OCI-LY1 (cell line): ENCODE data around the gene POTEJ.
"Not testable (repeated sequence)": the region's sequence is repeated elsewhere in the genome, so short reads cannot be mapped to it uniquely, and the experiment has no call there.

ENCODE experiments used
- H2AFZ ChIP-seq: fragments of 200-600 bp; sonication (generic), shearing (Covaris generic); 2 replicates; pipeline ENCODE4 v1.6.0; 2014; ENCODE audit warnings: antibody characterized with exemption, mild to moderate bottlenecking, low read length
- H3F3A ChIP-seq: fragments of 200-600 bp; sonication (generic), shearing (Covaris generic); 2 replicates; pipeline ENCODE4 v1.6.0; 2014; ENCODE audit warnings: mild to moderate bottlenecking, antibody characterized with exemption, low read length, moderate library complexity; ENCODE audit not compliant: insufficient read depth
- H3K27ac ChIP-seq: fragments of 200-600 bp; sonication (generic); 2 replicates; pipeline ENCODE4 v1.5.1; 2014; ENCODE audit warnings: low read length, mixed run types, mild to moderate bottlenecking, low read depth; ENCODE audit not compliant: poor library complexity, severe bottlenecking
- H3K27me3 ChIP-seq: fragments of 200-600 bp; sonication (generic); 2 replicates; pipeline ENCODE4 v1.6.0; 2014; ENCODE audit warnings: antibody characterized with exemption, mild to moderate bottlenecking, low read length, moderate library complexity; ENCODE audit not compliant: insufficient read depth
- H3K36me3 ChIP-seq: fragments of 200-600 bp; sonication (generic); 2 replicates; pipeline ENCODE4 v1.6.1; 2014; ENCODE audit warnings: mild to moderate bottlenecking, antibody characterized with exemption, low read length, moderate library complexity, mixed read lengths; ENCODE audit not compliant: insufficient read depth
- H3K4me1 ChIP-seq: fragments of 200-600 bp; sonication (generic); 2 replicates; pipeline ENCODE4 v1.5.1; 2014; ENCODE audit warnings: mild to moderate bottlenecking, low read length, moderate library complexity; ENCODE audit not compliant: insufficient read depth, severe bottlenecking
- H3K4me2 ChIP-seq: fragments of 200-600 bp; sonication (generic), shearing (Covaris generic); 2 replicates; pipeline ENCODE4 v1.6.1; 2014; ENCODE audit warnings: low read length
- H3K4me3 ChIP-seq: fragments of 200-600 bp; sonication (generic); 2 replicates; pipeline ENCODE4 v1.5.1; 2014; ENCODE audit warnings: low read length, low read depth, mild to moderate bottlenecking, mixed read lengths; ENCODE audit not compliant: poor library complexity, severe bottlenecking
- H3K79me2 ChIP-seq: fragments of 200-600 bp; shearing (Covaris generic); 2 replicates; pipeline ENCODE4 v1.6.1; 2016; ENCODE audit warnings: mixed run types, low read length, mixed read lengths; ENCODE audit not compliant: insufficient read depth
- H3K9ac ChIP-seq: fragments of 200-600 bp; sonication (generic), shearing (Covaris generic); 2 replicates; pipeline ENCODE4 v1.6.1; 2014; ENCODE audit warnings: mild to moderate bottlenecking, low read length, mixed read lengths
- H3K9me2 ChIP-seq: fragments of 200-600 bp; sonication (generic), shearing (Covaris generic); 2 replicates; pipeline ENCODE4 v1.6.1; 2014; ENCODE audit warnings: low read depth, mild to moderate bottlenecking, low read length, mixed read lengths
- H3K9me3 ChIP-seq: fragments of 200-600 bp; shearing (Covaris generic); 2 replicates; pipeline ENCODE4 v1.6.1; 2014; ENCODE audit warnings: low read length, mixed read lengths
- H4K20me1 ChIP-seq: fragments of 200-600 bp; sonication (generic), shearing (Covaris generic); 2 replicates; pipeline ENCODE4 v1.6.0; 2016; ENCODE audit warnings: mild to moderate bottlenecking, low read length; ENCODE audit not compliant: insufficient read depth

Gene POTEJ

DNA sequence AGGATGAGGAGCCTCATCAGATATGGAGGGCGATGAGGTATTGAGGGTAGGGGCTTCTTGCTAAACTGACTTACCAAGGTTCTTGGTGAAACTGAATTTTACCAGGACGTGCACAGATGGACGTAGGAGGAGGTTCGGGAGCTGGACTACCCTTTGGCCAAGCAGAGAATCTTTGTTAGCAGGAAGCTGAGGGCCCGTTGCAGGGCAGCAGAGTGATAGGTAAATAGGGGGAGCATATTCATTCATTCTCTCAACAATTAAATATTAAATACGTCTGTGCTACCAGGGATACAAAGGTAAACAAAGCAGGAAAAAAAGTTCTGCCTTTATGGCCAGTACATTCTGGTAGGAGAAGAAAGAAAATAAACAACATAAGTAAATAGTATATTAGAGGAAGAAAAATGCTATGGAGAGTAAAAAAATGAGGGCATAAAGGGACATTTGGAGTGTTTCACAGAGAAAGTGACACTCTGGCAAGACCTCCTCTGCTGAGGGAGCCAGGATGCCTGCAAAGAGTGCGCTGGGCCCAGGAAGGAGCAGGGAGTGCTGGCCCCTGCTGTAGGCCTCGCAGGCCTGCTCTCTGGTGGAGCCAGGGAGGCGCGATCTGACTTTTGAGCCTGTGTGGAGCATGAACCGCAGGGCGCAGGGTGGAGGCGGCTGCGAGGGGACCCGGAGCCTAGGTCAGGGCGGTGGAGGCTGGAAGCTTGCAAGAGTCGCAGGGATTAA lies 2.8 kb upstream of the POTEJ start:
- not testable (repeated sequence) for H2AFZ ChIP-seq, H3K4me2 ChIP-seq, H4K20me1 ChIP-seq, H3K79me2 ChIP-seq, H3K27ac ChIP-seq, H3K9me2 ChIP-seq, H3K27me3 ChIP-seq, H3K9ac ChIP-seq, H3K36me3 ChIP-seq, H3F3A ChIP-seq, H3K9me3 ChIP-seq, H3K4me3 ChIP-seq, H3K4me1 ChIP-seq

DNA sequence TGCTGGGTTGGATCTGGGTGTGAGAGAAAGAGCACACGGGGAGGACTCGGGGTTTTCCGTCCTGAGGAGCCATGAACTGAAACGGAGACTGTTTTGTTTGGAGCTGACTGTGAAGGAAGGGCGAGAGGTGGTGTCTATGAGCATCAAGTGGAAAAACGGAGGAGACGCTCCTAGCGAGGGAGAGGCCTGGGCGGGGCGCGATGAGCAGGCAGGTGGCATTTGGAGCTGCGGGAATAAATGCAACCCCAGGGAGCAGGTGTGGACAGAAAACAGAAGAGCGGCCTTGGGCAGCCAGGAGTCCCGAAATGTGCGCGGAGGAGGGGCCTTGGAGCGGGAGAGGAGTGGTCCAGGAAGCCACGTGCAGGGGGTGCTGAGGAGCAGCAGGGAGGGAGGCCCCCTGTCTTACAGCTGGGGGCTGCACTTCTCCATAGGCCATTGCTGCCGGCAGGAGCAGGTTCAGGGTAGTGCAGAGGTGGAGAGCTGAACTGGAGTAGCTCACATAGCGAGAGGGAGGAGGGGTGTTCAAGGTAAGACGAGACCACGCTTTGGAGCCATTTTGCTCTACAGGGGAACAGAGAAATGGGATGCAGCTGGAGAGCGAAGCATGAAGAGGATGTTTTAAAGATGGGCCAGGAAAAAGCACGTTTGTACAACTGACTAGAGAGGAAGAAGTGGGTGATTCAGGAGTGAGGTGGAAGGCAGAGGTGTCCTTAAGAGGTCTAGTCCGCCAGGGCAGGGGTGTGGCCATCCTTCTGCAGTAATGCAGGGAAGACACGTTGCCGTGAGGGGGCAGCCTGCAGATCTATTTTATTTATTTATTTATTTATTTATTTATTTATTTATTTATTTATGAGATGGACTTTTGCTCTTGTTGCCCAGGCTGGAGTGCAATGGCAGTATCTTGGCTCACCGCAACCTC lies 2.0 kb upstream of the POTEJ start:
- not testable (repeated sequence) for H3K79me2 ChIP-seq, H3K27ac ChIP-seq, H3K4me1 ChIP-seq, H3F3A ChIP-seq, H3K9ac ChIP-seq, H3K36me3 ChIP-seq, H3K4me3 ChIP-seq, H3K4me2 ChIP-seq, H3K9me2 ChIP-seq, H3K27me3 ChIP-seq, H3K9me3 ChIP-seq, H2AFZ ChIP-seq, H4K20me1 ChIP-seq

- not testable (repeated sequence) for H3K9me3 ChIP-seq, H3K9me2 ChIP-seq, H3K4me2 ChIP-seq, H3K9ac ChIP-seq, H3K4me1 ChIP-seq, H3K79me2 ChIP-seq, H3K27ac ChIP-seq, H4K20me1 ChIP-seq, H3K4me3 ChIP-seq, H3F3A ChIP-seq, H3K27me3 ChIP-seq, H3K36me3 ChIP-seq, H2AFZ ChIP-seq
These were observed 754 bp upstream of the POTEJ start for GRCh38 chr2:130610486-130610885.

GRCh38 chr2:130628784-130629475 lies 17.7 kb downstream of the POTEJ start:
- not testable (repeated sequence) for H3F3A ChIP-seq, H3K9me3 ChIP-seq, H3K27ac ChIP-seq, H3K4me1 ChIP-seq, H2AFZ ChIP-seq, H3K36me3 ChIP-seq, H4K20me1 ChIP-seq, H3K9me2 ChIP-seq, H3K4me3 ChIP-seq, H3K9ac ChIP-seq, H3K79me2 ChIP-seq, H3K4me2 ChIP-seq, H3K27me3 ChIP-seq

DNA sequence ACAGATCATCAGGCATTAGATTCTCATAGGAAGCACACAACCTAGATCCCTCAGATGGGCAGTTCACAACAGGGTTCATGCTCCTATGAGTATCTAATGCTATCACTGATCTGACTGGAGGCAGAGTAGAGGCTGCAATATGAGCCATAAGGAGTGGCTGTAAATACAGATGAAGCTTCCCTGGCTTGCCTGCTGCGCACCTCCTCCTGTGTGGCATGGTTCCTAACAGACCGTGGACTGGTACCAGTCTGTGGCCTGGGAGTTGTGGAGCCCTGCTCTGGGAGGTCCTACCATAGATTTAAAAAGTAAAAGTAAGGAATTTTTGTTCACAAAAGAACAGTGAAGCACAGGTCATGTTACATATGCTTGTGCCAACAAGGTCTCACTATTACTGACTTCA lies 27.7 kb downstream of the POTEJ start:
- not testable (repeated sequence) for H3K4me1 ChIP-seq, H3K79me2 ChIP-seq, H3K9me2 ChIP-seq, H3K9me3 ChIP-seq, H3K9ac ChIP-seq, H3K36me3 ChIP-seq, H3F3A ChIP-seq, H3K27ac ChIP-seq, H4K20me1 ChIP-seq, H2AFZ ChIP-seq, H3K27me3 ChIP-seq, H3K4me2 ChIP-seq, H3K4me3 ChIP-seq

DNA sequence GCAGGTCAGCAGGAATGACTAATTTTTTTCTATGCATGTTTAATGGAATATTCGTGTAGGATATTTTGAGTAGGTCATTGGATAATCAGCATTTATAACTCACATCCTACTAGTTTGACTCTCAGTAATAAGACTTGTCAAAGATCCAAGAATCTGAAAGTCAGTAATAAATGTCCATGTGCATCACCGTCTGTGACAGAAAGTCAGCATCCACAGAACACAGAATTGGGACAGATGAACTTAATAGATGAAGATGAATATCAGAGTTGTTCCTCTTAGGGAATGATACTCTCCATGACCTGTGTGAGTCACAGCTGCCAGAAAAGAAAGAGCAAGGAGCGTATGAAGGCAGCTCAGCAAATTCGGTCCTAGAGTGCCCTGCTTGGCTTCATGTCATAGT lies 30.4 kb downstream of the POTEJ start:
- H4K20me1 ChIP-seq, H3K4me2 ChIP-seq, H2AFZ ChIP-seq, H3K9me3 ChIP-seq, H3K36me3 ChIP-seq, H3K4me1 ChIP-seq, H3F3A ChIP-seq, H3K79me2 ChIP-seq, H3K27me3 ChIP-seq, H3K9me2 ChIP-seq, H3K27ac ChIP-seq, H3K4me3 ChIP-seq, H3K9ac ChIP-seq: not testable (repeated sequence)

- H3K4me3 ChIP-seq, H3K79me2 ChIP-seq, H3F3A ChIP-seq, H3K9me2 ChIP-seq, H3K4me2 ChIP-seq, H3K4me1 ChIP-seq, H3K27ac ChIP-seq, H3K9ac ChIP-seq, H3K27me3 ChIP-seq, H2AFZ ChIP-seq, H3K9me3 ChIP-seq, H4K20me1 ChIP-seq, H3K36me3 ChIP-seq: not testable (repeated sequence)
These were observed 38.0 kb downstream of the POTEJ start for GRCh38 chr2:130649285-130649684.
